Fibroblast of mammary gland (primary cell): ENCODE results near the gene LAPTM5.

Source experiments
- DNase-seq: peaks from one replicate; pipeline ENCODE4 v3.0.0-alpha.2; 2010; ENCODE audit warnings: low read depth
- H3K4me3 ChIP-seq: 2 replicates; pipeline ENCODE4 v1.5.1; 2011; ENCODE audit warnings: low read depth, mild to moderate bottlenecking, low read length, moderate library complexity; ENCODE audit not compliant: control insufficient read depth
- CTCF ChIP-seq: conservative IDR thresholded peaks from 2 replicates; pipeline ENCODE4 v1.5.1; 2011; ENCODE audit warnings: low read depth, low read length, inconsistent platforms; ENCODE audit not compliant: control insufficient read depth, insufficient read depth

LAPTM5 gene

GRCh38 chr1:30787266-30787665, 29.7 kb upstream of the LAPTM5 start:
- no peak overlapping the region for H3K4me3 ChIP-seq
- DNase-seq, result no peak
- no peak for TF ChIP-seq CTCF

DNA sequence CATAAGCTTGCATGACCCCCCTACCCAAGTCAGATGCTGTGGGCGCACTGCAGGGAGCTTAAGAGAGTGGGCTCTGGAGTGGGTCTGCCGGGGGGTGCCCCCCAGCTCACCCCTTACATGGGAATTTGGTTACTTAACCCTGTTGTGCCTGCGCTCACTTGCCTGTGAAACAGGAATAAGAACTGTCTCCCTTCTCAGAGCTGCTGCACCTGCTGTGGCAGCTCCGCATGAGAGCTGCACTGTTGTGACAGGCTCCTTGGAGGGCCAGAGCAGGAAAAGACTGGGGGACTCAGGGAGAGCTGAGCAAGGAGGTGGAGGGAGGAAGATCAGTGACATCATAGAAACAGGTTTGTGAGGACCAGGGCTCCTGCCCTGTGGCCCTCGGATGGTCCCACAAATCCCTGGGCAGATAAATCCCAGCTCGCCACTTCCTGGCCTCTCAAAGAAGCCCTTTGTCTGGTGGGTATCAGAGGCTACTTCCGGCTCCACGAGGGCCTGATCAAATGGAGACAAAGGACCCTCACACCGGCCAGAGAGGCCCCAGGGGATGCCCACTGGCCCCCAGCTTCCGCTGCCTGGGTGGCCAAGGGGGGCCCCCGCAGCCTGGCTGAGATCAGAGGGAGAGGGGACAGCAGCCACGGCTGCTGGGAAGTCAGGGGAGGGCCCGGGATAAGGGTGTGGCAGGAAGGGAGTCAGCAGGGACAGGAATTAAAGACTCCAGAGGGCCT, 28.9 kb upstream of the LAPTM5 start:
- no peak for TF ChIP-seq CTCF
- no peak for DNase-seq
- no peak overlapping the region for H3K4me3 ChIP-seq

GRCh38 chr1:30785714-30786113, 28.1 kb upstream of the LAPTM5 start:
- TF ChIP-seq CTCF, result no peak
- H3K4me3 ChIP-seq, result no peak overlapping the region
- DNase-seq, result no peak

- H3K4me3 ChIP-seq, result no peak overlapping the region
- DNase-seq, result no peak
- no peak for TF ChIP-seq CTCF
Observed at GRCh38 chr1:30785181-30785580, 27.6 kb upstream of the LAPTM5 start.

GRCh38 chr1:30783256-30783915, 25.8 kb upstream of the LAPTM5 start:
- no peak overlapping the region for H3K4me3 ChIP-seq
- TF ChIP-seq CTCF, result no peak
- DNase-seq, result no peak

GRCh38 chr1:30782361-30783255, 25.0 kb upstream of the LAPTM5 start:
- peak; percentile 68 for TF ChIP-seq CTCF
- H3K4me3 ChIP-seq, result no peak overlapping the region
- peak; percentile 41 for DNase-seq
